GM21529 (cell line): ENCODE results near the gene GPER1.
A peak's percentile ranks its signal among the peaks of the same experiment; 100 is the strongest.

ENCODE experiments used
- ATAC-seq: cut with Tn5 transposase; IDR thresholded peaks from one replicate; pipeline ENCODE4 v1.9.1; 2021; ENCODE audit not compliant: unreplicated experiment

The GPER1 gene

GRCh38 chr7:1053816-1054370 lies 34.0 kb upstream of the GPER1 start:
- no peak for ATAC-seq

GRCh38 chr7:1054438-1054837 lies 33.5 kb upstream of the GPER1 start:
- no peak for ATAC-seq

GRCh38 chr7:1054861-1055450 lies 33.0 kb upstream of the GPER1 start:
- no peak for ATAC-seq

- ATAC-seq = no peak
Measured at GRCh38 chr7:1055491-1055955, 32.4 kb upstream of the GPER1 start.

GRCh38 chr7:1055956-1056784 lies 31.7 kb upstream of the GPER1 start:
- ATAC-seq = no peak

GRCh38 chr7:1056785-1057410 lies 31.0 kb upstream of the GPER1 start:
- no peak for ATAC-seq

GRCh38 chr7:1057416-1058291 lies 30.3 kb upstream of the GPER1 start:
- no peak for ATAC-seq

- ATAC-seq = no peak
Measured at GRCh38 chr7:1058311-1058710, 29.6 kb upstream of the GPER1 start.

GRCh38 chr7:1058821-1059199 lies 29.1 kb upstream of the GPER1 start:
- ATAC-seq = no peak

GRCh38 chr7:1059200-1060091 lies 28.5 kb upstream of the GPER1 start:
- ATAC-seq = peak; percentile 34

GRCh38 chr7:1060315-1061072 lies 27.4 kb upstream of the GPER1 start:
- ATAC-seq = no peak

- no peak for ATAC-seq
Measured at GRCh38 chr7:1061180-1061579, 26.7 kb upstream of the GPER1 start.

GRCh38 chr7:1062296-1063294 lies 25.3 kb upstream of the GPER1 start:
- peak; percentile 63 for ATAC-seq

- ATAC-seq = no peak
Measured at GRCh38 chr7:1063361-1063760, 24.6 kb upstream of the GPER1 start.

GRCh38 chr7:1064581-1064980 lies 23.3 kb upstream of the GPER1 start:
- no peak for ATAC-seq

GRCh38 chr7:1065263-1065584 lies 22.7 kb upstream of the GPER1 start:
- no peak for ATAC-seq

GRCh38 chr7:1065585-1066241 lies 22.2 kb upstream of the GPER1 start:
- ATAC-seq = peak; percentile 57

GRCh38 chr7:1066242-1066588 lies 21.7 kb upstream of the GPER1 start:
- no peak for ATAC-seq
